Peyer's patch (tissue), 4 donors: ENCODE results near the gene RAPGEF1. TPM values are rescaled to one million over a fixed set of nuclear protein-coding genes. Genes with fewer than 3 reads are reported as not detected.

ENCODE experiments used
- DNase-seq, 3 donors: peaks; one replicate each; pipeline ENCODE4 v3.0.0-alpha.2; 2017 to 2019
- H3K27ac ChIP-seq, 4 donors: fragments of 200-600 bp; sonication (generic); one replicate each; pipeline ENCODE4 v1.5.1; 2016 to 2019
- H3K27me3 ChIP-seq, 2 donors: fragments of 200-600 bp; sonication (generic); one replicate each; pipeline ENCODE4 v1.5.1; 2019
- H3K36me3 ChIP-seq, 3 donors: fragments of 200-600 bp; sonication (generic); one replicate each; pipeline ENCODE4 v1.5.1; 2016 to 2019
- H3K4me1 ChIP-seq, 4 donors: fragments of 200-600 bp; sonication (generic); one replicate each; pipeline ENCODE4 v1.5.1; 2016 to 2019
- H3K4me3 ChIP-seq, 4 donors: fragments of 200-600 bp; sonication (generic); 1 replicate in 3 of 4; 2 replicates in 1 of 4; pipeline ENCODE4 v1.5.1; 2016 to 2019; ENCODE audit warnings: mild to moderate bottlenecking in 1 of 4
- H3K9me3 ChIP-seq, 4 donors: fragments of 200-600 bp; sonication (generic); one replicate each; pipeline ENCODE4 v1.5.1; 2016 to 2019; ENCODE audit warnings: mild to moderate bottlenecking in 1 of 4
- POLR2A ChIP-seq, 2 donors: fragments of 450-650 bp; IDR thresholded peaks; one replicate each; pipeline ENCODE4 v1.5.1; 2017; ENCODE audit warnings: antibody characterized with exemption in 2 of 2, mild to moderate bottlenecking in 2 of 2, moderate library complexity in 2 of 2
- total RNA-seq, 4 donors: library from RNA; depleted of rRNA; stranded (reverse); fragments of >200 nt; gene quantifications; one replicate each; pipeline ENCODE4 v1.1.0, GENCODE V29; 2016
- TF ChIP-seq, protein P1 (sequence below), 6 experiments: fragments of 450-650 bp in 4 of 6; fragments of 200-600 bp in 2 of 6; sonication (generic) in 1 of 6; IDR thresholded peaks; one replicate each; pipeline ENCODE4 v1.5.1; 2017 to 2019; ENCODE audit warnings: antibody characterized with exemption in 6 of 6, mild to moderate bottlenecking in 3 of 6, moderate library complexity in 1 of 6

The RAPGEF1 gene
- total RNA-seq, 4 donors from 2014 or later: 51.7 to 182 (median 70.7) TPM

DNA sequence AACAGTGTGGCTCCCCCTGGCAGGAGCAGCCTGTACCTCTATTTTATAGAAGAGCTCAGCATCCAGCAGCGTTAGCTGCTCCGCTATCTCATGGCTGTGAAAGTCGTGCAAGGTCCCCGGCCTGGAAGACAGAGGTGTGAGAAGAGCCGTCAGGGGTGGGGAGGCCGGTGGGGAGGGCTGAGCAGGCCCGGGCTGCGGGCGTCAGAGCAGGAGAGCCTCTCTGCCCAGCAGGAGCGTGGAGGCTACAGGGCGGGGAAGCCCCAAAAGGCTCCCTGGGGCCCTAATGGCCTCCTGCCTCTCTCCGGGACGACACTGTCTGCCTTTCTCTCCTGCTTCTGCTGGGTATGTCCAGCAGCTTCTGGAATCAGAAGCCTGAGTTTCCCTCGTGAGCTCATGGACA is 152.0 kb downstream of the RAPGEF1 start:
- Histone ChIP-seq H3K27me3 (no peaks in the 10 kb centered on the region), H3K4me1 (peaks cover 0 to 19% (median 3%) of the 10 kb centered on the region in 4 donors), H3K9me3 (no peaks in the 10 kb centered on the region), H3K4me3 (no peak overlapping the region), H3K36me3 (peaks cover 0 to 72% (median 3%) of the 10 kb centered on the region in 3 donors), H3K27ac (no peak overlapping the region)
- TF ChIP-seq, protein P1, sequence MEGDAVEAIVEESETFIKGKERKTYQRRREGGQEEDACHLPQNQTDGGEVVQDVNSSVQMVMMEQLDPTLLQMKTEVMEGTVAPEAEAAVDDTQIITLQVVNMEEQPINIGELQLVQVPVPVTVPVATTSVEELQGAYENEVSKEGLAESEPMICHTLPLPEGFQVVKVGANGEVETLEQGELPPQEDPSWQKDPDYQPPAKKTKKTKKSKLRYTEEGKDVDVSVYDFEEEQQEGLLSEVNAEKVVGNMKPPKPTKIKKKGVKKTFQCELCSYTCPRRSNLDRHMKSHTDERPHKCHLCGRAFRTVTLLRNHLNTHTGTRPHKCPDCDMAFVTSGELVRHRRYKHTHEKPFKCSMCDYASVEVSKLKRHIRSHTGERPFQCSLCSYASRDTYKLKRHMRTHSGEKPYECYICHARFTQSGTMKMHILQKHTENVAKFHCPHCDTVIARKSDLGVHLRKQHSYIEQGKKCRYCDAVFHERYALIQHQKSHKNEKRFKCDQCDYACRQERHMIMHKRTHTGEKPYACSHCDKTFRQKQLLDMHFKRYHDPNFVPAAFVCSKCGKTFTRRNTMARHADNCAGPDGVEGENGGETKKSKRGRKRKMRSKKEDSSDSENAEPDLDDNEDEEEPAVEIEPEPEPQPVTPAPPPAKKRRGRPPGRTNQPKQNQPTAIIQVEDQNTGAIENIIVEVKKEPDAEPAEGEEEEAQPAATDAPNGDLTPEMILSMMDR (IDR thresholded peaks at IDR 0.05): no peak
- no peak for TF ChIP-seq POLR2A (IDR thresholded peaks at IDR 0.05)
- DNase-seq: no peak

DNA sequence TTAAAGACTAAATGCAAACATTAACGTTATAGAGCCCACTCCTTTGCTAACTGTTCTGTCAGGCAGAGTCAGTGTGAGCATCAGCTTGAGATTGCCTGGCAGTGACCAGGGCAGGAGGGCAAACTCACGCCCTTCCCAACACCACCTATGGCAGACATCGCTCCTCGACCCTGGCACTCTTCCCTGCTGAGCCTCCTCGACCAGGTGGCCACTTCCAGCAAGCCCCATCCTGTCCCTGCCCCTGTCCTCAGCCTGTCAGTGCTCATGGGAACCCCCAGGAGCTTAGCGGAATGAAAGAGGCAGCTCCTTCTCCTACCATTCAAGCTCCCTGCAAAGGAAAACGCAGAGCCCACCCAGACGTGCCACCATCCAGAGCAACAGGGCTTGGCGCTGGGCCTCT is 152.5 kb downstream of the RAPGEF1 start:
- H3K4me1 ChIP-seq: peaks cover 0 to 19% (median 3%) of the 10 kb centered on the region in 4 donors
- no peaks in the 10 kb centered on the region for H3K9me3 ChIP-seq
- no peak overlapping the region for H3K27ac ChIP-seq
- no peak overlapping the region for H3K4me3 ChIP-seq
- no peak for DNase-seq
- peaks cover 0 to 74% (median 3%) of the 10 kb centered on the region in 3 donors for H3K36me3 ChIP-seq
- no peaks in the 10 kb centered on the region for H3K27me3 ChIP-seq
- TF ChIP-seq POLR2A (IDR thresholded peaks at IDR 0.05): no peak
- TF ChIP-seq, protein P1 (IDR thresholded peaks at IDR 0.05): no peak

DNA sequence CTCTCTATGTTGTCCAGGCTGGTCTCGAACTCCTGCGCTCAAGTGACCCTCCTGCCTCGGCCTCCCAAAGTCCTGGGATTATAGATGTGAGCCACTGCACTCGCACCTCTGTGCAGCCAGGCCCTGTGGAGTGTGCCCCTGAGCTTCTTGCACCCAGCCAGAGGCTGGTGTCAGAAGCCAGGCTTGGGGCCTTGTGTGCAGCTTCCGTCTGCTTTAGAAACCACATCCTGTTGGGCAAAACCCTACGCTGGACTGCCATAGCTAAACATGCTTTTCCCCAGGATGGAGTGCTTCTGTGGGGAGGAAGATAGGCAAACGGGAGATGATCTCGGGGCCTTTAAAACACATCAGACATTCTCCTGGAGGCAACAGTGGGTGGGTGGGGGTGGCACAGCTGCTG is 154.5 kb downstream of the RAPGEF1 start:
- peaks cover 0 to 82% (median 3%) of the 10 kb centered on the region in 3 donors for H3K36me3 ChIP-seq

DNA sequence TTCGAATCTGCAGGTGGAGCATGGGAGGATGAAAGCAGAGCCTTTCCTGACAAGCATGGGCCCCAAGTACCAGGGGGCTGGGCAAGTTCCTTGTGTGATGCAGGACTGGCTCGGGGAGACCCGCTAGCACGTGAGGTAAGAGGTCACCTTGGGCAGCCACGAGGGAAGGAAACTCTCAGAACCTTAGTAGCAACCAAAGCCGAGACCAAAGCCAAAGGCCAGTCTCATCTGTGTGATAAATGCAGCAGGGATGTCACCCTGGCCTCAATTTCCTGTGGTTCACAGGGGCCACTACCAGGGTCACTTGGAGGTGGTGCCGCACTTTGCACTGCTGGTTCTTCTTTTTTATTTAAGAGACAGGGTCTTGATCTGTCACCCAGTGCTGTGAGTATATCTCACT is 155.0 kb downstream of the RAPGEF1 start:
- TF ChIP-seq, protein P1 (IDR thresholded peaks at IDR 0.05): no peak
- no peak for TF ChIP-seq POLR2A (IDR thresholded peaks at IDR 0.05)
- H3K36me3 ChIP-seq: peaks cover 0 to 83% (median 3%) of the 10 kb centered on the region in 3 donors
- peaks cover 0 to 11% (median 0%) of the 10 kb centered on the region in 4 donors for H3K4me1 ChIP-seq
- peak overlapping the region in 1 of 4 donors; percentile 63 for H3K27ac ChIP-seq
- H3K4me3 ChIP-seq: no peak overlapping the region
- no peaks in the 10 kb centered on the region for H3K27me3 ChIP-seq
- H3K9me3 ChIP-seq: no peaks in the 10 kb centered on the region
- DNase-seq: no peak

More for the DNA sequence above, 154.5 kb downstream of the RAPGEF1 start:
- Histone ChIP-seq H3K4me1 (peaks cover 0 to 12% (median 1%) of the 10 kb centered on the region in 4 donors), H3K27ac (peak overlapping the region in 1 of 4 donors; percentile 63), H3K9me3 (no peaks in the 10 kb centered on the region), H3K4me3 (no peak overlapping the region), H3K27me3 (no peaks in the 10 kb centered on the region)
- TF ChIP-seq, protein P1 (IDR thresholded peaks at IDR 0.05): no peak
- no peak for TF ChIP-seq POLR2A (IDR thresholded peaks at IDR 0.05)
- peak in 2 of 3 donors; percentile 68 to 77 for DNase-seq

DNA sequence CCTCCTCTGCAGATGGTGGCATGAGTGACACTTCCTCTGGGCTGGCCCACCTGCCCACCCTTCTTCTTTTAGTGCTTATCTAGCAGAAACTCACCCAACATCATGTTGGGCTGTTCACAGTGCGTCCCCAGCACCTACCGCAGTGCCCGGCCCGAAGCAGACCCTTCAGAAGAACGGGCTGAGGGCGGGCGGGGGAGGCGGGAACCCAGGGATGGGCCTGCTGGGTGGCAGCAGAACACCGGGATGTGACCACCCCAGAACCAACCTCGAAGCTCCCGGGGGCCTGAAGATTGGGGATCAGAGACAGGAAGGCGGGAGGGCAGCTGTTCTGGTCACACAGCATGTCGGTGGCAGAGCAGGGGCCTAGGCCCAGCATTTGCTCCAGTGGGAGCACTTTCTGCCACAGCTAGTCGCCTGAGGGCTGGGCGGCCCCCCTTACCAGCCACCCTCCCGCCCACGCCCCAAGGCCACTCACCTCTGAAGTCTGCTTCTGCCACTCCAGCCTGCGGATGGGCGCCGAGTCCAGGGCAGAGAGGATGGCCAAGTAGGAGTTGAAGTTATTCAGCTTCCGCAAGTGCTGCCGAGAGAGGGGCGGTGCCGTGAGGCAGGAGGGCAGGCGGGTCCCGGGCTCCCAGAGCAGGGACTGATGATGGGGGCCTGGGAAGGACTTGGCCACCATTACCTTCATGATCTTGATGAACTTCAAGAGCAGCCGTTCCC is 155.9 kb downstream of the RAPGEF1 start:
- Histone ChIP-seq H3K4me1 (peaks cover 0 to 14% (median 0%) of the 10 kb centered on the region in 4 donors), H3K4me3 (no peak overlapping the region), H3K27ac (no peak overlapping the region), H3K27me3 (no peaks in the 10 kb centered on the region), H3K36me3 (peaks cover 0 to 83% (median 0%) of the 10 kb centered on the region in 3 donors), H3K9me3 (no peaks in the 10 kb centered on the region)
- DNase-seq: no peak
- TF ChIP-seq, protein P1 (IDR thresholded peaks at IDR 0.05): no peak
- no peak for TF ChIP-seq POLR2A (IDR thresholded peaks at IDR 0.05)
